Stimulated activated CD4-positive, alpha-beta T cell treated with anti-CD3 and anti-CD28 coated beads, Interleukin-2, amount 100 ng/mL, for 4 hours (primary cell): ENCODE data around the gene SLC25A45.
A peak's percentile ranks its signal among the peaks of the same experiment; 100 is the strongest.

Experiments
- DNase-seq: peaks from one replicate; pipeline ENCODE4 v3.0.0-alpha.2; 2020; ENCODE audit warnings: low read depth

SLC25A45 gene

GRCh38 chr11:65386307-65387140 is 4.1 kb upstream of the SLC25A45 start, which contains the start of gene FRMD8:
Gene FRMD8, plus strand, starts transcription at chr11:65386637. Its CDS starts 400 bp downstream, at chr11:65387037.
- peak; percentile 85 for DNase-seq

GRCh38 chr11:65384301-65384889 is 1.9 kb upstream of the SLC25A45 start:
- DNase-seq = no peak

- no peak for DNase-seq
Observed at GRCh38 chr11:65383778-65384177, 1.3 kb upstream of the SLC25A45 start.

DNA sequence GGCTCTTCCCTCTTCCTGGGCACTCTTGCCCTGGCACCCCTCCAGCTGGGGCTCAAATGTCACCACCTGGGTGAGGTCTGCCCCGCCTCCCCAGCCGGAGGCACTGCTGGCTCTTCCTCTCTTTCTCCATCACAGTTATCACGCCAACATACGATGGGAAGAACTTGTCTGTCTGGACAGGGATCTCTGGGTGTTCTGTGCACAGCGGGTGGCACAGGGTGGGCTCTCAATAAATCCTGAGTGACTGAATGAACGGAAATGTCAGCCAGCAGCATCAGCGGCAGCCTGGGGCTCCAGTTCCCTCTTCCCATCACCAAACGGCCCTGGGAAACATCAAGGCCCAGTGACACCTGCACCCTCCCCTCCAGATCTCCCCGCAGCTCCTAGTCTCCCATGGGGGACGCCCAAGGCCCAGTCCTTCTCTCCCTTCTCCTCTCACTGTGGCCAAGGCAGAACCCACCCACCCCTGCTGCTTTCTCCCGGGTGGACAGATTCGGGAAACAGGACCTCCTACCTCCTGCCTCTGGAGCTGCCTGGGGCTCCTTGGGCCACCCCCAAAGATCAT is 440 bp upstream of the SLC25A45 start:
- no peak for DNase-seq

GRCh38 chr11:65381716-65382032 is 772 bp downstream of the SLC25A45 start:
- peak; percentile 19 for DNase-seq

GRCh38 chr11:65380460-65381119 is 1.9 kb downstream of the SLC25A45 start:
- DNase-seq = no peak

GRCh38 chr11:65379698-65380459 is 2.6 kb downstream of the SLC25A45 start:
- DNase-seq = no peak

- no peak for DNase-seq
Observed at GRCh38 chr11:65378928-65379638, 3.4 kb downstream of the SLC25A45 start.

DNA sequence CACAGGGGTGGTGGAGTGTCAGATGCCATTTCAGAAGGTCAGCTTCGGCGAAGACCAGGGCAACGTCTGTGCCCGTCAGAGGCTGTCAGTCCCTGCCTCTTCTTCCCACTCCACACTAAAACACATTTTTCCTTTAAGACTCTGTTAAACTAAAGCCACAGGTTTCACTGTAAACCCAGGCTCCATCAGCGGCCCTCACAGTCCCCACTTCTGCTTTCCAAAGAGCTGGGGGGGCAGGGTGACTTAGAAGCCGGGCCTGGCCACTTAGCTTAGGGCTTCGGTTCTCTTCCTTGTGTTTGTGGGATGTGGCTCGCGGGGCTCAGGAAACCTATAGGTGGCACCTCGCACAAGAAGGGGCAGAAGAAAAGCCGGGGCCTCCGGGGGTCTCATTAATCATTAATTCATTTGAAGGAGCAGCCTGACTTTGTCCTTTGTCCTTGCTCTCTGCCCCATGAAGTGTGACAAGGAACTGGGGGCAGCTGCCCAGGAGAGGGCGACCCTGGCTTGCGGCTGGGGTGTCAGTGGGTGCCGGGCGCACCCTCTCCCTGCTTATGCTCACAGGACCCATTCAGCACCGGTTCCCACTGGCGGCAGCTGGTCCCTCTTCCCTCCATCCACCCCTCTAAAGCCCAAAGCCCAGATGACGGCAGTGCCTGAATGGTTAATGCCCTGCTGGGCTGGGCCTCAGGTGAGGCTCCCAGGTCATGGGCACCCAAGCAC is 4.1 kb downstream of the SLC25A45 start:
- no peak for DNase-seq

DNA sequence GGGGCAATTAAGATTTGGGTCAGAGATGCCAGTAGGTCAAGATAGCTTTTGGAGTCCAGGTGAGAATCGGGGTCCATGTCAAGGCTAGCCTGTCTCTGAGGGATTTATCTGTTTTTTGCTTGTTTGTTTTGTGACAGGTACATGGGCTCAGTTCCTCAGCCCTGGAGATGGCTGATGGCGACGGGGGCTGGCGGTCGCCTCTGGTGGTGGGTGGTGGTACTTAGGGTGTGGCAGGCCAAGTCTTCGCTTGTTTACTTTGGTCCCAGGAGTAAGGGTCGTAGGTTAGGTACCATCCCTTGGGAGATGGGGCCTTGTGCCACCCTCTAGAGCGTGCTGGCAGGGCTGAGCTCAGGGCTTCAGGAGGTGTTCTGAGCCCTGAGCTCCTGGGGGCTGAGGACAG is 4.7 kb downstream of the SLC25A45 start:
- no peak for DNase-seq

- DNase-seq = no peak
Observed at GRCh38 chr11:65377036-65377435, 5.4 kb downstream of the SLC25A45 start.

- no peak for DNase-seq
Observed at GRCh38 chr11:65376138-65376713, 6.2 kb downstream of the SLC25A45 start.

DNA sequence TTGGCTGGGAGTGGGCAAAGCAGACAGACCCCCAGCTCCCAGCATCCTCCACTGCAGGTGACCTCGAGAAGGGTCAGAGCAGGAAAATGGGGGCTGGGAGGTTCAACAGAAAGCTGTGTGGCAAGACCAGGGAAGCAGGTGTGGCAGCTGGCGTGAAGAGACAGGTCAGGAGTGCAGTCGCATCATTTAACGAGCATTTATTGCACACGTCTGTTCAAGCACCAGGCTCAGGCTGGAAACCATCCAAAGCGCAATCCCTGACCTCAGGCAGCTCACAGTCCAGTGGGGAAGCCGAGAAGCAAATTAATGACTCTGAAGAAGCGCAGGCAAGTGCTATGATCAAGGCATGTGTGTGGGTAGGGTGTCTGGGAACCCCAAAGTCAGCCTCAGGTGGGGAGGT is 7.4 kb downstream of the SLC25A45 start:
- no peak for DNase-seq

DNA sequence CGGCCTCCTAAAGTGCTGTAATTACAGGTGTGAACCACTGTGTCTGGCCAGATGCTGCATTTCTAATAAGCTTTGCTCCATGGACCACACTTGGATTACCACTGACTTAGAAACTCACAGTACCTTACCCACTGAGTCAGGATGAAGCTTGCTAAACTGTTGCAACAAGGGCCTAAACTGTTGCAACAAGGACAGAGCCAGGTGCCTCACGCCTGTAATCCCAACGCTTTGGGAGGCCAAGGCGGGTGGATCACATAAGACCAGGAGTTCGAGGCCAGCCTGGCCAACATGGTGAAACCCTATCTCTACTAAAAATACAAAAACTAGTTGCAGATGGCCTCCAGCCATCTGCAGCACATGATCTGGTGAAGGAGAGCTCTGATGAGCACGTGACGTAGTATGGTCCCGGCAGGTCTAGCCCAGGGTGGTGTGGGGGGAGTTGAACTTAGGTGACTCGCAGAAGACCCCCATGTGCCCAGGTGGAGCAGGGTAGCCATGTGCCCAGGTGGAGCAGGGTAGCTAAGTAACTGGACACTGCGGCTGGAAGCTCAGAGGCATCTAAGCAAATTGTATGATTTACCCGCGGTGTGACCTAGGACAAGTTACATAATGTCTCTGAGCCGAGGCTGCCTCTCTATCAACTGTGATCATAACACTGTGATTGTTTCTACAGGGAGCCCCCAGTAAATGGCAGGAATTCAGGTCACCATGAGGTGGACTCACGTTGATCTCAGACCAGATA is 8.4 kb downstream of the SLC25A45 start:
- no peak for DNase-seq

DNA sequence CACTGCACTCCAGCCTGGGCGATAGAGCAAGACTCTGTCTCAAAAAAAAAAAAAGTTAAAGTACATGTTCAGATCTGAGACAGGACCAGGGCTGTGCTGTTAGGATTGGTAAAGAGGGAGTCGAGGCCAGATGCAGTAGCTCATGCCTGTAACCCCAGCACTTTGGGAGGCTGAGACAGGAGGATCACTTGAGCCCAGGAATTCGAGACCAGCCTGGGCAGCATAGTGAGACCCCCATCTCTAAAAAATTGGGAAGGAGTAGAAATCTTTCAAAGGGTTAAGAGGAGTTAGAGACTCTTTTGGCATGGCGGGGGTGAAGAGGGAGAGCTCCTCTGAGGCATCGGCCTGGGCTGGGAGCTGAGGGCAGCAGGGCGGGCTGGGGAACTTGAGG is 11.8 kb downstream of the SLC25A45 start:
- no peak for DNase-seq

DNA sequence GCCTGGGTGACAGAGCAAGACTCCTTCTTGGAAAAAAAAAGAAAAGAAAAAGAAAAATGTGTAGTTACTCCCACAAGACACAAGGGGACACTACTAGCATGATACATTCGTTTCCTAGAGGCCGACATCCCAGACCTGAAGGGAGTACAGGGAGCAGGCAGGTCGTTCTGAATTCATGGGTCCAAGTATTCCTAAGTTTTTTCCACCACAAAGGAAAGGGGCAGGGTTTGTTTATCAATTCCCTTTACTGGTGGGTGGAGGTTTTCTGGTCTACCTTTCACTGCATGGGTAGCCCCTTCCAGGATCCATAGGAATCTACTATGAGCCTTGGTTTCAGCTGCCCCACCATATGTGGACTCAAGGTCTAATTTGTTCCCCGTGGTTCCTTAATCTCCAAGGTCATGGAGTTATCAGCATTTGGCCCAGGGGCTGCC is 16.1 kb downstream of the SLC25A45 start:
- DNase-seq = no peak

GRCh38 chr11:65363770-65364169 is 18.7 kb downstream of the SLC25A45 start:
- no peak for DNase-seq

GRCh38 chr11:65362966-65363365 is 19.5 kb downstream of the SLC25A45 start:
- DNase-seq = no peak

- no peak for DNase-seq
Observed at GRCh38 chr11:65362320-65362931, 20.0 kb downstream of the SLC25A45 start.
